Sigmoid colon (tissue), 4 donors: ENCODE measurements around the gene AEBP1.

ENCODE experiments used
- POLR2A ChIP-seq, 2 donors: fragments of 450-650 bp; IDR thresholded peaks; one replicate each; pipeline ENCODE4 v1.6.1; 2016; ENCODE audit warnings: antibody characterized with exemption in 2 of 2, mild to moderate bottlenecking in 2 of 2, moderate library complexity in 2 of 2
- POLR2AphosphoS5 ChIP-seq, 4 donors: sonication (generic); formaldehyde crosslinking; IDR thresholded peaks; one replicate each; pipeline ENCODE4 v1.6.1; 2017; ENCODE audit warnings: antibody characterized with exemption in 4 of 4
- TF ChIP-seq, protein P1 (sequence below), 4 experiments: fragments of 450-650 bp in 3 of 4; fragments of 200-600 bp in 1 of 4; IDR thresholded peaks; one replicate each; pipeline ENCODE4 v1.5.1; 2016 to 2019; ENCODE audit warnings: antibody characterized with exemption in 4 of 4, mild to moderate bottlenecking in 3 of 4, moderate library complexity in 2 of 4

DNA sequence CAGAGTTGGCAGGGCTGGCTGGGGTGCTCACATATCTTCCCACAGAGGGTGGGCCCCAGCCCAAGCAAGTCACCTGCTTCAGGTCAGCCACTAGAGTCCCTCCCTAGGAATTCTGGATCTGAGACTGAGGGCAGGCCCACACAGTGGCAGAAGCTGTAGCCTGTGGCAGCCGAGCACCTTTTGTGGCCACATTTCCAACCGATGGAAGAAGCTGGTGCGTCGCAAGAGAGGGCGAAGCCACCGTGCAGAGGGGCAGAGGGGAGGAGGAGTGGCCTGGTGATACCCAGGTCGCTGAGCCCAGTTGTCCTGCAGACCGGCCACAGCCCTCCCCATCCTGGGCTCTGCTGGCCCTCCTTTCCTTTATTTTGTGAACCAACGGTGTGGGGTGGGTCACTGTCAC lies 27.1 kb upstream of the AEBP1 start:
- TF ChIP-seq POLR2A (IDR thresholded peaks at IDR 0.05) (no peak), POLR2AphosphoS5 (IDR thresholded peaks at IDR 0.05) (no peak)
- TF ChIP-seq, protein P1, sequence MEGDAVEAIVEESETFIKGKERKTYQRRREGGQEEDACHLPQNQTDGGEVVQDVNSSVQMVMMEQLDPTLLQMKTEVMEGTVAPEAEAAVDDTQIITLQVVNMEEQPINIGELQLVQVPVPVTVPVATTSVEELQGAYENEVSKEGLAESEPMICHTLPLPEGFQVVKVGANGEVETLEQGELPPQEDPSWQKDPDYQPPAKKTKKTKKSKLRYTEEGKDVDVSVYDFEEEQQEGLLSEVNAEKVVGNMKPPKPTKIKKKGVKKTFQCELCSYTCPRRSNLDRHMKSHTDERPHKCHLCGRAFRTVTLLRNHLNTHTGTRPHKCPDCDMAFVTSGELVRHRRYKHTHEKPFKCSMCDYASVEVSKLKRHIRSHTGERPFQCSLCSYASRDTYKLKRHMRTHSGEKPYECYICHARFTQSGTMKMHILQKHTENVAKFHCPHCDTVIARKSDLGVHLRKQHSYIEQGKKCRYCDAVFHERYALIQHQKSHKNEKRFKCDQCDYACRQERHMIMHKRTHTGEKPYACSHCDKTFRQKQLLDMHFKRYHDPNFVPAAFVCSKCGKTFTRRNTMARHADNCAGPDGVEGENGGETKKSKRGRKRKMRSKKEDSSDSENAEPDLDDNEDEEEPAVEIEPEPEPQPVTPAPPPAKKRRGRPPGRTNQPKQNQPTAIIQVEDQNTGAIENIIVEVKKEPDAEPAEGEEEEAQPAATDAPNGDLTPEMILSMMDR (IDR thresholded peaks at IDR 0.05): no peak
